Astrocyte of the hippocampus (primary cell): ENCODE data around the gene OSBPL6.
"Not testable (repeated sequence)": the region's sequence is repeated elsewhere in the genome, so short reads cannot be mapped to it uniquely, and the experiment has no call there.

Experiments
- DNase-seq: peaks from one replicate; pipeline ENCODE4 v3.0.0; 2011; ENCODE audit warnings: low read depth, low spot score

The OSBPL6 gene

GRCh38 chr2:178350051-178350450, 155.7 kb downstream of the OSBPL6 start:
- no peak for DNase-seq

GRCh38 chr2:178357704-178358103, 163.4 kb downstream of the OSBPL6 start:
- not testable (repeated sequence) for DNase-seq

- no peak for DNase-seq
Observed at GRCh38 chr2:178359192-178359912, 165.0 kb downstream of the OSBPL6 start.

DNA sequence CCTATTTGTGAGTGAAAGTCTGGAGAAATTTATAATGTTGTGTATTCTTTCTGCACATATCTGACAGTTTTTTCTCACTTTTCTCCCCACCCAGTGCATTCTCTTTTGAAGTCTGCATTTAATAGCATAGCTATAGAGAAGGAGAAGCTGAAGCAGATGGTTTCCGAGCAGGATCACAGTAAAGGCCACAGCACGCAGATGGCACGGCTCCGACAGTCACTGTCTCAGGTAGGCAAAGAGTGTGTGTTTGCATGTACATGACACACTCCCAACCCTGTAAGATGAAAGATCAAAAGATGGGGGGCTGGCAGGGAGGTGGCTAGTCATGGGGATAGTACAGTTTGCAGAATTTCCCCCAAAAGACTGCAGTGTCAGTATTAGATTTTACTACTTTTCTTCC, 167.3 kb downstream of the OSBPL6 start:
- no peak for DNase-seq

DNA sequence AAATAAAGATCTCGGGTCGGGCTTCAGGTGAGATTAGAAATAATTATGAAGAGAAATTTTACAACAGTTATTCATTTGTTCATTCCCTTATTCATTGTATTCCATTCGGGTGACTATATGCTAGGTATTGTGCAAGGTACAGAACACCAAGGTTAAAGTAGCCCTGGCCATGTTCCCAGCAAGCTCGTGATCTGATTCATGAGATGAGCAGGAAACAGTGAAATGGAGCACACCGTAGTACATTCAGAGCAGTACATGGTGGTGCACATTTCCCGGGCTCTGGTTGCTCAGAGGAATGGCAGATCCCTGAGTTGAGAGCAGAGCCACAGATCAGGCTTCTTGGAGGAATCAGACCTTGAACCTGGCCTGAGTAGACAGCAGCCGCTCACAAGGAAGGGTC, 168.9 kb downstream of the OSBPL6 start:
- no peak for DNase-seq

DNA sequence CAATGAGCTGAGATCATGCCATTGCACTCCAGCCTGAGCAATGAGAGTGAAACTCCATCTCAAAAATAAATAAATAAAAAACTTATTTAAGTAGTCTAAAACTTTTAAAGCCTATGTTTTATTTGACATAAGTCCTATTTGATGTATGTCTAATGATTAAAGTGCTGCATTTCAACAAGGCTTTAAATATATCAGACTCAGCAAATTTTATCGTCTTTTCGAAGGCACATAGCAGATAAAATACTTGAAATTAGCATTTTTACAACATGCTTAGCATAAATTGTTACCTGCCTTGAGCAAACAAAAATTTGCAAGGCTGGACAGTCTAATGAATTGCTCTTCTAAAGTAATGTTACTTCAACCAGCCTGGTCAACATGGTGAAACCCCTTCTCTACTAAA, 170.8 kb downstream of the OSBPL6 start:
- DNase-seq: no peak

- no peak for DNase-seq
Observed at GRCh38 chr2:178366412-178366811, 172.1 kb downstream of the OSBPL6 start.

GRCh38 chr2:178367344-178367743, 173.0 kb downstream of the OSBPL6 start:
- DNase-seq: no peak

GRCh38 chr2:178374865-178375264, 180.6 kb downstream of the OSBPL6 start:
- no peak for DNase-seq

DNA sequence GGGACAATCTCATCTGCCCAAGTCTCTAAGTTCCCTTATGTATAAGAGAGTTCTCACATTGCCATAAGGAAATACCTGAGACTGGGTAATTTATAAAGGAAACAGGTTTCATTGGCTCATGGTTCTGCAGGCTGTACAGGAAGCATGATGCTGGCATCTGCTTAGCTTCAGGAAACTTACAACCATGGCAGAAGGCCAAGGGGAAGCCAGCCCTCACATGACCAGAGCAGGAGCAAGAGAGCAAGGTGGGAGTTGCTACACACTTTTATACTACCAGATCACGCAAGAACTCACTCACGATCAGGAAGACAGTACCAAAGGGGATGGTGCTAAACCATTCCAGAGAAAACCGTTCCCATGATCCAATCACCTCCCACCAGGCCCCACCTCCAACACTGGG, 182.7 kb downstream of the OSBPL6 start:
- DNase-seq: no peak

DNA sequence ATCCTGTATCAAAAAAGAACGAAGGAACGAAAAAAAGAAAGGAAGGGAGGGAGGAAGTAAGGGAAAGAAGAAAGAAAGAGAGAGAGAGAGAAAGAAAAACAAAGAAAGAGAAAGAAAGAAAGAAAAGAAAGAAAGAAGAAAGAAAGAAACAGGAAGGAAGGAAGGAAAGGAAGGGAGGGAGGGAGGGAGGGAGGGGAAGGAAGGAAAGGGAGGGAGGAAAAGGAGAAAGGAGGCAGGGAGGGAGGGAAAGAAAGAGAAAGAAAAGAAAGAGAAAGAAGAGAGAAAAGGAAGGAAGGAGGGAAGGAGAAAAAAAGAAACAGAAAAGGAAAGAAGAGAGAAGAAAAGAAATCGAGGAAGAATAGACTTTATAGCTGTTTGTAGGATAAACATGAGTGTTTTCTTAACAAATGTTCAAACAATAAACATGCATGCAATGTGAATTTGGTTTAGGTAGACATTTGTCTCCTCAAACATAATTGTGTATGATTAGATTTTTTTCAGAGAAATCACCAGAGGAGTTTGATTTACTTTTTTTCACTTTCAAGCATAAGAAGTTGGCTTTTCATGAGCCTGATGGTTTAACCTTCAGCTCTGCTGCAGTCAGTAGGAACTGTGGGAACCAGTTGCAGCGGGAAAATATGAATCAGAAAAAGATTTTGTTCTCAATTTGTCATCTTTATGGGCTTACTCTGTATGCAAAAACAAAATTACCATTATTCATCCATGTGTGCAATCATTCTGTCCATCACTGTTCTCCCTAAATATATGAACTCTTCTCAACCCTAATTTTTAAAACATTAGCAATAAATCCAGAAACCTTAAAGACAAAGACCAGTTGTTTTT, 185.1 kb downstream of the OSBPL6 start:
- no peak for DNase-seq

- DNase-seq: no peak
Observed at GRCh38 chr2:178380763-178381162, 186.5 kb downstream of the OSBPL6 start.

- DNase-seq: no peak
Observed at GRCh38 chr2:178383718-178384117, 189.4 kb downstream of the OSBPL6 start.

- no peak for DNase-seq
Observed at GRCh38 chr2:178385595-178386148, 191.4 kb downstream of the OSBPL6 start.

DNA sequence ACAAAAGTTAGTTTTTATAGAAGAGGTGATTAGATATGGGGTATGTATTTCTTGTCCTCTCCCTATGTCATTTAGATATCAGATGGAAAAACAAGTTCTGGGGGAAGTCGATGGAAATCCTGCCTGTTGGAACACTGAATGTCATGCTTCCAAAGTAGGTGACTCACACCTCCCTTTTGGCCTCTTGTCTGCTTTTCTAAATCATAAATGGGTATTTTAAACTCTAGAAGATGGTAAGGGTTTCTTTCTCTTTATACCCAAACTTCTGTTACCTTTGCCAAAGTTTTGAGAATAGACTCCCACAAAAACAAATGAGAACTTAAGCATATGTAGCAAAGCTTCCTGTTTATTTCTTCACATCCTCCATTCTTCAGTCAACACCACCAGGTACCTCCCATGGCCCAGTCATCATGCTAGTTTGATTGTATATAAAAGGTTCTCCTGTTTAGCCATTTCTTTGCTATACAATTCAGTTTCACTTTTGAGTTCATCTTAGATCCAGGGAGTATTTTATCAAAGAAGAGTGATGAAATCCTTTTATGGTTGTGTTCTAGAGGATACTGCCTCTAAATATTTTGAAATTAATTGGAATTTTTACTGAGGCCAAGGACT, 192.8 kb downstream of the OSBPL6 start:
- DNase-seq: peak; percentile 21

- DNase-seq: no peak
Observed at GRCh38 chr2:178388287-178388686, 194.0 kb downstream of the OSBPL6 start.

GRCh38 chr2:178391701-178392100, 197.4 kb downstream of the OSBPL6 start:
- DNase-seq: peak; percentile 22

DNA sequence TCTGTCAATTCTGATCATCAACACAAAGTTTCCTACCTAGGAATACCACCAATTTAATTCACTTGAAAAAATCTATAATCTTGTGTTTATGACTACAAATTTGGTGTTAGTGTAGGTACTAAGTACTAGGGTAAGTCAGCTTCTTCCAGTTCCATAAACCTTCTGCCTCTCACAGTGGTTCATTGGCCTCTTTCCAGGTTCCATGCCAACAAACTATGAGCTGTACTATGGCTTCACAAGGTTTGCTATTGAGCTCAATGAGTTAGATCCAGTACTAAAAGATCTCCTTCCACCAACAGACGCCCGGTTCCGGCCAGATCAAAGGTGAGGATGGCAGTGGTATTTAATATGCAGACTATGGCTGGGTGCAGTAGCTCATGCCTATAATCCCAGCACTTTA, 197.9 kb downstream of the OSBPL6 start:
- peak; percentile 60 for DNase-seq

DNA sequence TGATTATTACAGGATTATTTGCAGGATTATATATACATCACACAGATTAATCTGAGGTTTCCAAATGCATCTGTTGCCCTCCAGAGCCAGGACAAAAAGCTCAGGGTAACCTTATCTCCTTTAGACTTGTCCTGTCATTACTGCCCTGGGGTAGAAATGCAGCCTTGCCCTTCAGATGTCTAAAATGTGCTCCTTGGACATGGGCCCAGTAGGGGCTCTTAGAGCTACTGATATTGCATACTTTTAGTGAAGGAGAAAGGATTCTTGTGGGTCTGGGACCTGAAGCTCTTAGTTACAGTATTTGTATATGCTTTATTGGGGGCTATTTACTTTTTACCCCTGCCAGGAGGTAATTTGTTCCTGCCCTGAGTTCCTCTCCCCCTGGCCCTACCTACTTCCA, 200.5 kb downstream of the OSBPL6 start:
- peak; percentile 8 for DNase-seq

DNA sequence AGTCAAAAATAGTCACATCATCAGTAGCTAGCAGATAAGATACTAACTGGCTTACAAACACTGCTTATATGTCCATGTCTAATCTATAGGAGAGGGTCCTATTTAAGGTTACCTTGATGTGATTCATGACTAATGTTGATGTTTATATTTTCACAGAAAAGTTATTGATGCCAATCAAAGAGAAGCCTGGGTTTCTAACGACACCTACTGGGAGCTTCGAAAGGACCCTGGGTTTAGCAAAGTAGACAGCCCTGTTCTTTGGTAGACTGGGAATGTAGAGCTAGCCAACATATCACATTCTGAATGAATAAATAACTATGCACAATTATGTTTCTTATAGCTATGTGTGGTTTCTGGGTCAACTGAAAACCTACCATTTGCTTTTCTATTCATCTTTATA, 201.0 kb downstream of the OSBPL6 start:
- DNase-seq: no peak

DNA sequence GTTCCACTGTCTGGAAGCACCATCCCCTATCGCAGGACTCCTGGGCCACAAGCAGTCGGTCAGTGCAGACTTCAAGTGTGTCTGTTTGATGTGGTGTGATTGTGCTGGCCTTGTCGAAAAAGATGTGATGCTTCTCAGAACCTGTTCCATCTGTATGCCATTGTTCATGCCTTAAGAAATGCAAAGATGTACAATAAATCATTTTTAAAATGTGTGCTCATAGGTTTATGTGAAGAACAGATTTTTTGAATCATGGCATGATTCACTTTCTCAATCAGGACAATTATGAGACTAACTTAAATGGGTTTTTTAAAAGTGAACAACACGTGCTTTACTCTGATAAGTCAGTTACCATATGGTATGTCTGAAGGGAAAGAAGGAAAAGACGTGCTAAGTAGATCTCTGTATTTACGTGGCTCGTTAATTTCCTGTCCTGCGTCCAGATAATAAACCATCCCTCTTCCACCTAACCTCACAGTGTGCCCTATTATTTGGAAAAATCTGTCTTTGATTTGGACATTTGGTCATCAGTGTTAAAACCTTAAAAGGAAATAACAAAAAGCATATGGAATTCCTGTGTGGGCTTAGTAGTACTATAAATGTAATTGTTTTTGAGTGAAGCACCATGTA, 201.7 kb downstream of the OSBPL6 start:
- no peak for DNase-seq
